ENCODE measurements around the gene PRR33.

Gene PRR33

DNA sequence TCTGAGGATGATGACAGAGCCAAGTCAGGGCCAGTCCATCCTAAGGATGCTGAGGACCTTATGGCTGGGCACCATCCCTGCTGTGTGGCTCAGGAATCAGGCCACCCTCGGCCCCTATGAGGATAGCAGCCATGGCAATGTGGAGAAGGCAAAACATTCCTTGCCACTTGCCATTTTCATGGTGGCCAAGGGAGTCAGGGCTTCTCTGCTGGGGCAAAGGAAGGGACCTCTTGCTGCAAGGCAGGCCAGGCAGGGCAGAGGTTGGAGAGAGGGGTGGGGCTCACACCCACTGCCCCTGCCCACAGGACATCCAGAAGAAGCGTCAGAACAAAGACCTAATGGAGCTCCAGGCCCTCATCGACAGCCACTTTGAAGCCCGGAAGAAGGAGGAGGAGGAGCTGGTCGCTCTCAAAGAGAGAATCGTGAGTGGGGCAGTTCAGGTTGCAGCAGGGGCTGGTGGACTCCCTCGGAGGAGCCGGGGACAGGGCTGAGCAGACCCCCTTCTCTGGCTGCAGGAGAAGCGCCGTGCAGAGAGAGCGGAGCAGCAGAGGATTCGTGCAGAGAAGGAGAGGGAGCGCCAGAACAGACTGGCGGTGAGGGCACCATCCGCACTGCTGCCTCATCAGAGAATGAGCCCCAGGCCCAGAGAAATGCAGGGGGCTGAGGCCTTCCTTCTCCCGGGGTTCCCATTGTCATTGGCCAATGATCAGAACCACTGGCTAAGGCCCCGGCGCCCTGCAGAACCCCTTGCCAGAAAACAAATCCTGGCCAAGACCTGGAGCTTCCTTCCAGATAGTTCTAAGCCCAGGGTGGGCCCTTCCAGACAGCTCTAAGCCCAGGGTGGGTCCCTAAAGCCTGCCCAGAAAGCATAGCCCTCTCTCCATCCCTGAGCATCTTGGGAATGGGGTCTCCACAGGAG lies 42.0 kb upstream of the PRR33 start:
- Histone ChIP-seq H3K9me3 (ENCODE audit: insufficient read depth, low read depth, low read length) (no peaks in the 10 kb centered on the region), H3K4me3 (ENCODE audit: low read length, poor library complexity, severe bottlenecking) (no peak overlapping the region), H2AFZ (ENCODE audit: low read length) (no peak overlapping the region), H4K20me1 (ENCODE audit: insufficient read depth, low read length, poor library complexity, severe bottlenecking) (no peaks in the 10 kb centered on the region), H3K9ac (ENCODE audit: low read depth, low read length, poor library complexity, severe bottlenecking) (no peak overlapping the region), H3K36me3 (ENCODE audit: insufficient read depth, low read length) (no peaks in the 10 kb centered on the region), H3K27me3 (ENCODE audit: insufficient read depth, low read length, poor library complexity, severe bottlenecking) (no peaks in the 10 kb centered on the region), H3F3A (ENCODE audit: low read depth) (no peaks in the 10 kb centered on the region), H3K4me1 (ENCODE audit: insufficient read depth, low read length, poor library complexity, severe bottlenecking) (no peaks in the 10 kb centered on the region), H3K9me2 (replicated peaks; ENCODE audit: low read depth, low read length) (no peaks in the 10 kb centered on the region), H3K4me2 (ENCODE audit: low read depth, low read length, poor library complexity, severe bottlenecking) (no peak overlapping the region), H3K79me2 (ENCODE audit: insufficient read depth, low read length) (no peaks in the 10 kb centered on the region)
- no peak for TF ChIP-seq EZH2phosphoT487 (IDR thresholded peaks at IDR 0.05; ENCODE audit: borderline replicate concordance)
- TF ChIP-seq, protein P1, sequence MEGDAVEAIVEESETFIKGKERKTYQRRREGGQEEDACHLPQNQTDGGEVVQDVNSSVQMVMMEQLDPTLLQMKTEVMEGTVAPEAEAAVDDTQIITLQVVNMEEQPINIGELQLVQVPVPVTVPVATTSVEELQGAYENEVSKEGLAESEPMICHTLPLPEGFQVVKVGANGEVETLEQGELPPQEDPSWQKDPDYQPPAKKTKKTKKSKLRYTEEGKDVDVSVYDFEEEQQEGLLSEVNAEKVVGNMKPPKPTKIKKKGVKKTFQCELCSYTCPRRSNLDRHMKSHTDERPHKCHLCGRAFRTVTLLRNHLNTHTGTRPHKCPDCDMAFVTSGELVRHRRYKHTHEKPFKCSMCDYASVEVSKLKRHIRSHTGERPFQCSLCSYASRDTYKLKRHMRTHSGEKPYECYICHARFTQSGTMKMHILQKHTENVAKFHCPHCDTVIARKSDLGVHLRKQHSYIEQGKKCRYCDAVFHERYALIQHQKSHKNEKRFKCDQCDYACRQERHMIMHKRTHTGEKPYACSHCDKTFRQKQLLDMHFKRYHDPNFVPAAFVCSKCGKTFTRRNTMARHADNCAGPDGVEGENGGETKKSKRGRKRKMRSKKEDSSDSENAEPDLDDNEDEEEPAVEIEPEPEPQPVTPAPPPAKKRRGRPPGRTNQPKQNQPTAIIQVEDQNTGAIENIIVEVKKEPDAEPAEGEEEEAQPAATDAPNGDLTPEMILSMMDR (conservative IDR thresholded peaks at IDR 0.05; ENCODE audit: low read length) = no peak

DNA sequence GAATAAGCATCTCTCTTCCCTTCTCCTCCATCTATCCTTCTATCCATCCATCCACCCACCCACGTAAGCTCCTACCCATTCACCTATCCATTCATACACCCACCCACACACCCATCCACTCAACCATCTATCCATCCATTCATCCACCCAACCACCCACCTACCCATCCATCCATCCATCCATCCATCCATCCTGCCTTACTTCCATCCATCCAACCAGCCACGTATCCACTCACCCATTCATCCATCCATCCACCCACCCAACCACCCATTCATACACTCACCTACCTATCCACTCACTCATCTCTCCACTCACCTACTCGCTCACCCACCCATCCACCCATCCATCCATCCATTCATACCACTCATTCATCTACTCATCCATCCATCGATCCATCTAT lies 41.0 kb upstream of the PRR33 start:
- Histone ChIP-seq H3K4me2 (ENCODE audit: low read depth, low read length, poor library complexity, severe bottlenecking) (no peak overlapping the region), H2AFZ (ENCODE audit: low read length) (no peak overlapping the region), H3K27me3 (ENCODE audit: insufficient read depth, low read length, poor library complexity, severe bottlenecking) (no peaks in the 10 kb centered on the region), H3K36me3 (ENCODE audit: insufficient read depth, low read length) (no peaks in the 10 kb centered on the region), H3F3A (ENCODE audit: low read depth) (no peaks in the 10 kb centered on the region), H3K9ac (ENCODE audit: low read depth, low read length, poor library complexity, severe bottlenecking) (no peak overlapping the region), H3K4me3 (ENCODE audit: low read length, poor library complexity, severe bottlenecking) (no peak overlapping the region), H4K20me1 (ENCODE audit: insufficient read depth, low read length, poor library complexity, severe bottlenecking) (no peaks in the 10 kb centered on the region), H3K9me2 (replicated peaks; ENCODE audit: low read depth, low read length) (no peaks in the 10 kb centered on the region), H3K79me2 (ENCODE audit: insufficient read depth, low read length) (no peaks in the 10 kb centered on the region), H3K4me1 (ENCODE audit: insufficient read depth, low read length, poor library complexity, severe bottlenecking) (no peaks in the 10 kb centered on the region), H3K9me3 (ENCODE audit: insufficient read depth, low read depth, low read length) (no peaks in the 10 kb centered on the region)
- TF ChIP-seq, protein P1 (conservative IDR thresholded peaks at IDR 0.05; ENCODE audit: low read length) = no peak
- TF ChIP-seq EZH2phosphoT487 (IDR thresholded peaks at IDR 0.05; ENCODE audit: borderline replicate concordance) = no peak

- TF ChIP-seq, protein P1 (conservative IDR thresholded peaks at IDR 0.05; ENCODE audit: low read length) = no peak
- TF ChIP-seq EZH2phosphoT487 (IDR thresholded peaks at IDR 0.05; ENCODE audit: borderline replicate concordance) = no peak
- H4K20me1 ChIP-seq (ENCODE audit: insufficient read depth, low read length, poor library complexity, severe bottlenecking) = no peaks in the 10 kb centered on the region
- H3K27me3 ChIP-seq (ENCODE audit: insufficient read depth, low read length, poor library complexity, severe bottlenecking) = no peaks in the 10 kb centered on the region
- no peaks in the 10 kb centered on the region for H3K4me1 ChIP-seq (ENCODE audit: insufficient read depth, low read length, poor library complexity, severe bottlenecking)
- no peak overlapping the region for H3K4me2 ChIP-seq (ENCODE audit: low read depth, low read length, poor library complexity, severe bottlenecking)
- no peak overlapping the region for H3K4me3 ChIP-seq (ENCODE audit: low read length, poor library complexity, severe bottlenecking)
- no peaks in the 10 kb centered on the region for H3K36me3 ChIP-seq (ENCODE audit: insufficient read depth, low read length)
- H3K79me2 ChIP-seq (ENCODE audit: insufficient read depth, low read length) = no peaks in the 10 kb centered on the region
- no peak overlapping the region for H2AFZ ChIP-seq (ENCODE audit: low read length)
- H3K9me2 ChIP-seq (replicated peaks; ENCODE audit: low read depth, low read length) = no peaks in the 10 kb centered on the region
- no peak overlapping the region for H3K9ac ChIP-seq (ENCODE audit: low read depth, low read length, poor library complexity, severe bottlenecking)
- no peaks in the 10 kb centered on the region for H3K9me3 ChIP-seq (ENCODE audit: insufficient read depth, low read depth, low read length)
- H3F3A ChIP-seq (ENCODE audit: low read depth) = no peaks in the 10 kb centered on the region
Measured at GRCh38 chr11:1932105-1932480, 40.4 kb upstream of the PRR33 start.
